HL-60 (cell line): ENCODE data around the gene PRX.

ENCODE experiments used
- CTCF ChIP-seq: IDR thresholded peaks from one replicate; pipeline ENCODE4 v1.5.1; 2011; ENCODE audit warnings: low read length, control low read depth, inconsistent platforms; ENCODE audit not compliant: insufficient read depth
- POLR2AphosphoS5 ChIP-seq: IDR thresholded peaks from 2 replicates; pipeline ENCODE4 v1.6.1; 2012; ENCODE audit warnings: low read depth
- REST ChIP-seq: IDR thresholded peaks from 2 replicates; pipeline ENCODE4 v1.6.1; 2012; ENCODE audit warnings: low read depth; ENCODE audit not compliant: insufficient replicate concordance

DNA sequence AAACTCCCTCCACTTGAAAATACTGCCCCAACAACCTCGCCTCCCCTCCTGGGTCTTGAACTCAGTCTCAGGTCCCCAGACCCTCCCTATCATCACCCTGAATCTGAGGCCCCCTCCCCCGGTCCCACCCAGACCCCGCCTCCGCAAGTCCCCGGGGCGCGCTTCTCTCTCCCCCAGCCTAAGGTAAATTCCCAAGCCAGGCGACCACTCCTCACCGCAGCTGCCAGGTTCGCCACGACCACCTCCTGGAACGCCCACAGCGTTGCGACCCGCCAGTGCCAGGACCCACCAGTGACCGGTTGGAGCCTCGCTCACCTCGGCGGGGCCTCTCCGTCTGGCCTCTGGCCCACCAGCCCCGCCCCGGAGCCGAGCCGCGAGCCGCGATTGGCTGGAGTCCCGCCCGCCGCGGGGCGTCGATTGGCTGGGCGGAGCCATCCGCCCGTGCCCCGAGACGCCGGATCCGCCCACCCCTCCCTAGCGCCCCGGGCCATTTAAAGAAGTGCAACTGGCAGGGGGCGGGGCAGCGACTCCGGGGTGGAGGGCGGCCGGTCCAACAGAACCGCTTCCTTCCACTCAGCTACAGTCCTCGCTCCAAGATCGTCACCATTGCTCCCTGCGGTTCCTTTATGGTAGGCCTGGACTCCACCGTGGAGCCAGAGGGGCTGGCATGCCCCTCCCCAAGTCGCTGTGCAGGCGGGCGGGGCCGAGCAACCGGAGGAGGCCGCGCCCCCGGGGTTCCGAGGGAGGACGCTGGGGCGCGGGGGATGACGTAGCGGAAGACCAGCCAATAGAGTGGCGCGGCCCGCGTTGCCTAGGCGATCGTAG, 31.0 kb upstream of the PRX start, which contains the start of gene SERTAD3:
- no peak for TF ChIP-seq CTCF
- no peak for TF ChIP-seq REST
- no peak; the same call in 1 of the 2 replicates for TF ChIP-seq POLR2AphosphoS5
